GM13977 (cell line): ENCODE data around the gene ALDH18A1.

Source experiments
- DNase-seq: peaks from one replicate; pipeline ENCODE4 v3.0.0; 2012; ENCODE audit warnings: low spot score
- CTCF ChIP-seq: IDR thresholded peaks from 2 replicates; pipeline ENCODE4 v1.5.1; 2012; ENCODE audit warnings: mild to moderate bottlenecking, control low read depth; ENCODE audit not compliant: insufficient read depth; ENCODE audit errors: extremely low read depth, missing control alignments
- in situ Hi-C: fragments of 300-500 bp; cut with MboI; formaldehyde crosslinking; loops from one replicate; pipeline ENCODE4 v1.12.0; 2022; ENCODE audit warnings: low sequenced_read_pairs, low pct_unique_long_range_greater_than_20kb, mixed read lengths, inconsistent platforms; ENCODE audit not compliant: unreplicated experiment

ALDH18A1 gene

GRCh38 chr10:95574649-95575365 lies 81.7 kb downstream of the ALDH18A1 start:
- TF ChIP-seq CTCF = no peak
- DNase-seq = no peak
- in situ Hi-C loops = loop anchor here (25.0 kb wide), 1 partner anchor 438 kb away; no protein-coding TSS in a partner anchor

DNA sequence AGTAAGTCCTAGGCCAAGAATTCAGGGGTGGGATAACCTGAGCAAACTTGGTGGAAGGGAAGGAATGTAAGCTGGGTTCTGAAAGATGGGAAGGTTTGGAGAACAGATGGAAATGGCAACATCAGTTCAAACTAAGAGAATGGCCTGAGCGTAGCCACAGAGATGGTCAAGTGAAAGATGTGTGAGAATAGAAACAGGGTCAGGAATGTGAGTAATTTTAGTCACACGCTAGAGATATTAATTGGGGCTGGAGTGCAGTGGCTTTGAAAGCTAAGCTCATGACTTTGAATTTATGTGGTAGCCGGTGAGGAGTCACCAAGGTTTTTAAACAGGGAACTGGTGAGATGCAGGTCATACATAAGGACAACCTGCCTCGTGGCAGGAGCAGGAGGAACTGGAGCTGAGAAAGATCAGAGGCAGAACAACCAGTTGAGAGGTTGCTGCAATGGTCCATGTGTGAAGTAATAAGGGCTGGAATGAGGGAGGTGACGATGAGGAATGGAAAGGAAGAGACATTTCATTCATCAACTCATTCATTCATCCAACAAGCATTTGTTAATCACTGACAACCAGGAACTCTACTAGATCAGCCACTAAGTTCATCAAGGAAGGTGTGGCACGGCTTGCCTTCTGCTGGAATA lies 82.4 kb downstream of the ALDH18A1 start:
- in situ Hi-C loops = no loop called here
- no peak for TF ChIP-seq CTCF
- no peak for DNase-seq

GRCh38 chr10:95573527-95573926 lies 83.0 kb downstream of the ALDH18A1 start:
- in situ Hi-C loops = no loop called here
- no peak for TF ChIP-seq CTCF
- DNase-seq = no peak

DNA sequence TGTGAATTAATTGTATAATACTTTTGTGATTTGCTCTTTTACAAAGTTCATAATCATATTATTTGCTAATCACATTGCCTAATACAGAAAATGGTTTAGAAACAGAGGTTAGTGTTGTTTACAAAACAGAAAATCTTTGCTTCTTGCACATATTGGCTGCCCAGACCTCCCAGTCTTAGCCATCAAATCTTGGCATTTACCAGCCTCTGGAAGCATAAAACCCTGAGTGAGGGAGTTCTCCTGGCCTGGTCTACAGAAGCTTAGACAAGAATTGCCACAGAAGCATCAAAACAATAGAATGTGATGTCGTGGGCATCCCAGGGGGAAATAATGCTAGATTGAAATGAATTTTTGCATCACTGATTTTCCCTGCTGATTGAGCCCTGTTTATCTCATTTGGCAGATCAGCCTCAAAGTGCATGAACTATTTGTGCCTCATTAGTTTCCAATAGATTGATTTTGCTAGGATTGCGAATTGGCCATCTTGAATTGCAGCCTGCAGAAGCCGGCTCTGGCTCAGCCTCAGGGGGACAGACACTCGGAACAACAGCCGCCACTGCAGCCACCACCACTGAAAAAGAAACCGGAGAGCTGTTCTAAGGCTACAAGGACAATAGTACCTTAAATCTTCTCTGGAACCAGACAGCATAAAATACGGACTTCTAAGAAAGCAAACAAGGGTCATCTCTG lies 84.2 kb downstream of the ALDH18A1 start:
- DNase-seq = no peak
- in situ Hi-C loops = no loop called here
- no peak for TF ChIP-seq CTCF

- no peak for TF ChIP-seq CTCF
- DNase-seq = no peak
- in situ Hi-C loops = no loop called here
Observed at GRCh38 chr10:95571390-95571789, 85.1 kb downstream of the ALDH18A1 start.

DNA sequence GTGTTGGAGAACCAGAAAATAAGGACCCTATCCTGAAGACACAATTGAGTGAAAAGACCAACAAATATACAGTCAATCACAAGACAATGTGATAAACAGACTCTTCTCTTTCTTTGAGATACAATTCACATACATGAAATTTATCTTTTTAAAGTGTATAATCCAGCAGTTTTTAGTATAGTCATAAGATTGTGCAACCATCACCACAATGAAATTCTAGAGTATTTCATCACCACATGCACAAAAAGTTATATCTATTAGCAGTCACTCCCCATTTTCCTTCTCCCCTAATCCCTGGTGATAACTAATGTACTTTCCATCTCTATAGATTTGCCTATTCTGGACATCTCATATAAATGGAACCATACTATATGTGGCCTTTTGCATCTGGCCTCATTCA lies 87.1 kb downstream of the ALDH18A1 start:
- in situ Hi-C loops = no loop called here

More for the DNA sequence above, 87.1 kb downstream of the ALDH18A1 start:
- no peak for DNase-seq
- no peak for TF ChIP-seq CTCF
